Measurements from ENCODE around the gene CELSR2.

CELSR2 gene

GRCh38 chr1:109231066-109231465 lies 18.3 kb upstream of the CELSR2 start:
- DNase-seq (ENCODE audit: low spot score), result no peak
- no peak overlapping the region for H3K27ac ChIP-seq
- TF ChIP-seq CTCF (IDR thresholded peaks at IDR 0.05), result no peak
- no peak overlapping the region for H3K4me3 ChIP-seq

- no peak for TF ChIP-seq CTCF (IDR thresholded peaks at IDR 0.05)
- no peak for DNase-seq (ENCODE audit: low spot score)
- Histone ChIP-seq H3K27ac (no peak overlapping the region), H3K4me3 (no peak overlapping the region)
These were observed 14.2 kb upstream of the CELSR2 start for GRCh38 chr1:109235137-109235536.

GRCh38 chr1:109237512-109237911 lies 11.8 kb upstream of the CELSR2 start:
- Histone ChIP-seq H3K27ac (no peak overlapping the region), H3K4me3 (no peak overlapping the region)
- DNase-seq (ENCODE audit: low spot score), result no peak
- no peak for TF ChIP-seq CTCF (IDR thresholded peaks at IDR 0.05)

- H3K27ac ChIP-seq, result no peak overlapping the region
- no peak for DNase-seq (ENCODE audit: low spot score)
- TF ChIP-seq CTCF (IDR thresholded peaks at IDR 0.05), result no peak
- H3K4me3 ChIP-seq, result no peak overlapping the region
These were observed 11.0 kb upstream of the CELSR2 start for GRCh38 chr1:109238382-109238781.

GRCh38 chr1:109239047-109239408 lies 10.3 kb upstream of the CELSR2 start:
- no peak for DNase-seq (ENCODE audit: low spot score)
- no peak for TF ChIP-seq CTCF (IDR thresholded peaks at IDR 0.05)
- Histone ChIP-seq H3K27ac (no peak overlapping the region), H3K4me3 (no peak overlapping the region)

GRCh38 chr1:109239409-109240068 lies 9.8 kb upstream of the CELSR2 start:
- H3K4me3 ChIP-seq, result no peak overlapping the region
- DNase-seq (ENCODE audit: low spot score), result no peak
- peak overlapping the region in 1 of 2 donors; percentile 62 for H3K27ac ChIP-seq
- no peak for TF ChIP-seq CTCF (IDR thresholded peaks at IDR 0.05)

All from coronary artery (tissue), 2 donors.